ENCODE measurements around the gene PLXNA4. TPM values are rescaled to one million over a fixed set of nuclear protein-coding genes. Genes with fewer than 3 reads are reported as not detected.

Gene PLXNA4
- total RNA-seq, 1 experiment from 2014 or later: 0.11 TPM

GRCh38 chr7:132112106-132112505 is 464.2 kb downstream of the PLXNA4 start:
- no peaks in the 10 kb centered on the region for H3K27me3 ChIP-seq (replicated peaks; ENCODE audit: insufficient read depth, low read depth, low read length, poor library complexity)
- H3K36me3 ChIP-seq (ENCODE audit: insufficient read depth, low read length, poor library complexity, severe bottlenecking): no peaks in the 10 kb centered on the region
- TF ChIP-seq EZH2 (IDR thresholded peaks at IDR 0.05; ENCODE audit: borderline replicate concordance, low read depth, low read length, poor library complexity, severe bottlenecking) (no peak), CTCF (conservative IDR thresholded peaks at IDR 0.05; ENCODE audit: low read depth, low read length) (no peak)
- H3K4me3 ChIP-seq (ENCODE audit: low read depth, low read length, poor library complexity, severe bottlenecking): no peak overlapping the region
- ChIA-PET POLR2A (ENCODE audit: low non-redundant PET) (no interaction called here), CTCF (no interaction called here)
- no peaks in the 10 kb centered on the region for H3K4me1 ChIP-seq (ENCODE audit: insufficient read depth, low read length, poor library complexity, severe bottlenecking)
- no peak overlapping the region for H3K27ac ChIP-seq (ENCODE audit: low read depth, low read length, poor library complexity, severe bottlenecking)
- no peaks in the 10 kb centered on the region for H3K9me3 ChIP-seq (ENCODE audit: low read depth, low read length, poor library complexity, severe bottlenecking)
- BruUV-seq (replicated peaks): no TSS peak
- intact Hi-C loops (cut with micrococcal nuclease; ENCODE audit: unreplicated experiment): no loop called here
- no peak for DNase-seq (ENCODE audit: low spot score)

- Histone ChIP-seq H3K27me3 (replicated peaks; ENCODE audit: insufficient read depth, low read depth, low read length, poor library complexity) (no peaks in the 10 kb centered on the region), H3K9me3 (ENCODE audit: low read depth, low read length, poor library complexity, severe bottlenecking) (no peaks in the 10 kb centered on the region), H3K4me3 (ENCODE audit: low read depth, low read length, poor library complexity, severe bottlenecking) (no peak overlapping the region), H3K27ac (ENCODE audit: low read depth, low read length, poor library complexity, severe bottlenecking) (no peak overlapping the region), H3K36me3 (ENCODE audit: insufficient read depth, low read length, poor library complexity, severe bottlenecking) (no peaks in the 10 kb centered on the region), H3K4me1 (ENCODE audit: insufficient read depth, low read length, poor library complexity, severe bottlenecking) (no peaks in the 10 kb centered on the region)
- TF ChIP-seq EZH2 (IDR thresholded peaks at IDR 0.05; ENCODE audit: borderline replicate concordance, low read depth, low read length, poor library complexity, severe bottlenecking) (no peak), CTCF (conservative IDR thresholded peaks at IDR 0.05; ENCODE audit: low read depth, low read length) (no peak)
- ChIA-PET POLR2A (ENCODE audit: low non-redundant PET) (no interaction called here), CTCF (no interaction called here)
- BruUV-seq (replicated peaks): no TSS peak
- no peak for DNase-seq (ENCODE audit: low spot score)
- intact Hi-C loops (cut with micrococcal nuclease; ENCODE audit: unreplicated experiment): no loop called here
Measured at GRCh38 chr7:132110692-132111091, 465.6 kb downstream of the PLXNA4 start.

- no TSS peak for BruUV-seq (replicated peaks)
- POLR2A ChIA-PET (ENCODE audit: low non-redundant PET): no interaction called here
- Histone ChIP-seq H3K4me3 (ENCODE audit: low read depth, low read length, poor library complexity, severe bottlenecking) (no peak overlapping the region), H3K27me3 (replicated peaks; ENCODE audit: insufficient read depth, low read depth, low read length, poor library complexity) (no peaks in the 10 kb centered on the region), H3K36me3 (ENCODE audit: insufficient read depth, low read length, poor library complexity, severe bottlenecking) (no peaks in the 10 kb centered on the region), H3K4me1 (ENCODE audit: insufficient read depth, low read length, poor library complexity, severe bottlenecking) (no peaks in the 10 kb centered on the region), H3K27ac (ENCODE audit: low read depth, low read length, poor library complexity, severe bottlenecking) (no peak overlapping the region), H3K9me3 (ENCODE audit: low read depth, low read length, poor library complexity, severe bottlenecking) (no peaks in the 10 kb centered on the region)
- TF ChIP-seq CTCF (conservative IDR thresholded peaks at IDR 0.05; ENCODE audit: low read depth, low read length) (no peak), EZH2 (IDR thresholded peaks at IDR 0.05; ENCODE audit: borderline replicate concordance, low read depth, low read length, poor library complexity, severe bottlenecking) (no peak)
- intact Hi-C loops (cut with micrococcal nuclease; ENCODE audit: unreplicated experiment): no loop called here
- no peak for DNase-seq (ENCODE audit: low spot score)
- CTCF ChIA-PET: no interaction called here
Measured at GRCh38 chr7:132109769-132110168, 466.5 kb downstream of the PLXNA4 start.

All from A673 (cell line).